Measurements from ENCODE around the gene RHBG. TPM values are rescaled to one million over a fixed set of nuclear protein-coding genes. Genes with fewer than 3 reads are reported as not detected.

Gene RHBG
- total and polyA plus RNA-seq, 11 donors = 0.29 TPM; not detected in 10

- no peaks in the 10 kb centered on the region for H3K9me3 ChIP-seq
- H3K27ac ChIP-seq = no peak overlapping the region
- no peak overlapping the region for H3K4me3 ChIP-seq
- ATAC-seq (no peak), DNase-seq (no peak)
- H3K27me3 ChIP-seq = peaks cover 0 to 66% (median 38%) of the 10 kb centered on the region in 9 donors
- H3K4me1 ChIP-seq = no peaks in the 10 kb centered on the region
- TF ChIP-seq CTCF (IDR thresholded peaks at IDR 0.05) (no peak), POLR2A (IDR thresholded peaks at IDR 0.05) (no peak)
- 61 to 66% (median 64%) methylated on average over 8 of the region's 8 CpGs for WGBS, 4 donors
- no peaks in the 10 kb centered on the region for H3K36me3 ChIP-seq
- intact Hi-C loops (cut with DNase I) = no loop called here
Measured at GRCh38 chr1:156410740-156411139, 41.7 kb downstream of the RHBG start.

GRCh38 chr1:156412653-156413321 is 43.8 kb downstream of the RHBG start:
- WGBS, 4 donors = 82 to 87% (median 84%) methylated on average over 10 of the region's 10 CpGs
- DNase-seq = no peak
- peaks cover 0 to 66% (median 41%) of the 10 kb centered on the region in 9 donors for H3K27me3 ChIP-seq

GRCh38 chr1:156413391-156414246 is 44.6 kb downstream of the RHBG start:
- ATAC-seq = no peak
- intact Hi-C loops (cut with DNase I) = no loop called here

More at GRCh38 chr1:156412653-156413321, 43.8 kb downstream of the RHBG start:
- H3K4me3 ChIP-seq = no peak overlapping the region
- TF ChIP-seq POLR2A (IDR thresholded peaks at IDR 0.05) (no peak), CTCF (IDR thresholded peaks at IDR 0.05) (no peak)
- H3K9me3 ChIP-seq = no peaks in the 10 kb centered on the region
- ATAC-seq = no peak
- H3K27ac ChIP-seq = no peak overlapping the region
- no peaks in the 10 kb centered on the region for H3K4me1 ChIP-seq
- intact Hi-C loops (cut with DNase I) = no loop called here
- H3K36me3 ChIP-seq = no peaks in the 10 kb centered on the region

More at GRCh38 chr1:156413391-156414246, 44.6 kb downstream of the RHBG start:
- Histone ChIP-seq H3K4me1 (no peaks in the 10 kb centered on the region), H3K9me3 (no peaks in the 10 kb centered on the region), H3K4me3 (no peak overlapping the region), H3K36me3 (no peaks in the 10 kb centered on the region), H3K27ac (no peak overlapping the region), H3K27me3 (peaks cover 0 to 70% (median 47%) of the 10 kb centered on the region in 9 donors)
- 70 to 78% (median 72%) methylated on average over 7 to 10 of the region's 10 CpGs for WGBS, 4 donors
- DNase-seq = no peak
- TF ChIP-seq POLR2A (IDR thresholded peaks at IDR 0.05) (no peak), CTCF (IDR thresholded peaks at IDR 0.05) (no peak)
